ENCODE results near the gene KASH5. TPM values are rescaled to one million over a fixed set of nuclear protein-coding genes. Genes with fewer than 3 reads are reported as not detected.

Gene KASH5
- total and polyA plus RNA-seq, 4 donors = 0.21 to 1.3 (median 0.35) TPM

GRCh38 chr19:49427339-49427738 is 39.3 kb downstream of the KASH5 start:
- DNase-seq (ENCODE audit: low read depth in 4 of 6, low spot score in 6 of 6) = no peak
- peaks cover 32% of the 10 kb centered on the region for H3K4me1 ChIP-seq (ENCODE audit: control insufficient read depth, insufficient read depth, low read length)
- H3K4me3 ChIP-seq (ENCODE audit: low read depth, low read length) = no peak overlapping the region
- 49% methylated on average over 10 of the region's 12 CpGs for WGBS (ENCODE audit: insufficient coverage)
- H3K27ac ChIP-seq (ENCODE audit: low read depth, low read length) = no peak overlapping the region
- peaks cover 99% of the 10 kb centered on the region for H3K27me3 ChIP-seq (ENCODE audit: control insufficient read depth, insufficient read depth, low read length)
- H3K36me3 ChIP-seq (ENCODE audit: control insufficient read depth, insufficient read depth, low read length) = no peaks in the 10 kb centered on the region
- H3K9me3 ChIP-seq (ENCODE audit: control insufficient read depth, insufficient read depth, low read length) = no peaks in the 10 kb centered on the region

- no peak overlapping the region for H3K4me3 ChIP-seq (ENCODE audit: low read depth, low read length)
- H3K9me3 ChIP-seq (ENCODE audit: control insufficient read depth, insufficient read depth, low read length) = no peaks in the 10 kb centered on the region
- H3K36me3 ChIP-seq (ENCODE audit: control insufficient read depth, insufficient read depth, low read length) = no peaks in the 10 kb centered on the region
- H3K27ac ChIP-seq (ENCODE audit: low read depth, low read length) = no peak overlapping the region
- H3K27me3 ChIP-seq (ENCODE audit: control insufficient read depth, insufficient read depth, low read length) = peaks cover 100% of the 10 kb centered on the region
- peak in 1 of 6 donors; percentile 31 for DNase-seq (ENCODE audit: low read depth in 4 of 6, low spot score in 6 of 6)
- WGBS (ENCODE audit: insufficient coverage) = 1% methylated on average over 45 of the region's 45 CpGs
- H3K4me1 ChIP-seq (ENCODE audit: control insufficient read depth, insufficient read depth, low read length) = peaks cover 28% of the 10 kb centered on the region
Measured at GRCh38 chr19:49427855-49428546, 40.0 kb downstream of the KASH5 start.

GRCh38 chr19:49428547-49429451 is 40.8 kb downstream of the KASH5 start:
- no peak overlapping the region for H3K27ac ChIP-seq (ENCODE audit: low read depth, low read length)
- H3K4me1 ChIP-seq (ENCODE audit: control insufficient read depth, insufficient read depth, low read length) = peaks cover 25% of the 10 kb centered on the region
- no peaks in the 10 kb centered on the region for H3K36me3 ChIP-seq (ENCODE audit: control insufficient read depth, insufficient read depth, low read length)
- H3K27me3 ChIP-seq (ENCODE audit: control insufficient read depth, insufficient read depth, low read length) = peaks cover 100% of the 10 kb centered on the region
- H3K9me3 ChIP-seq (ENCODE audit: control insufficient read depth, insufficient read depth, low read length) = no peaks in the 10 kb centered on the region
- no peak for DNase-seq (ENCODE audit: low read depth in 4 of 6, low spot score in 6 of 6)
- WGBS (ENCODE audit: insufficient coverage) = 2% methylated on average over 29 of the region's 29 CpGs
- no peak overlapping the region for H3K4me3 ChIP-seq (ENCODE audit: low read depth, low read length)

- H3K4me1 ChIP-seq (ENCODE audit: control insufficient read depth, insufficient read depth, low read length) = peaks cover 25% of the 10 kb centered on the region
- WGBS (ENCODE audit: insufficient coverage) = 64% methylated on average over 9 of the region's 9 CpGs
- no peak for DNase-seq (ENCODE audit: low read depth in 4 of 6, low spot score in 6 of 6)
- H3K4me3 ChIP-seq (ENCODE audit: low read depth, low read length) = no peak overlapping the region
- no peaks in the 10 kb centered on the region for H3K36me3 ChIP-seq (ENCODE audit: control insufficient read depth, insufficient read depth, low read length)
- no peak overlapping the region for H3K27ac ChIP-seq (ENCODE audit: low read depth, low read length)
- no peaks in the 10 kb centered on the region for H3K9me3 ChIP-seq (ENCODE audit: control insufficient read depth, insufficient read depth, low read length)
- peaks cover 100% of the 10 kb centered on the region for H3K27me3 ChIP-seq (ENCODE audit: control insufficient read depth, insufficient read depth, low read length)
Measured at GRCh38 chr19:49430172-49430677, 42.2 kb downstream of the KASH5 start.

GRCh38 chr19:49430678-49431329 is 42.8 kb downstream of the KASH5 start:
- no peak overlapping the region for H3K4me3 ChIP-seq (ENCODE audit: low read depth, low read length)
- 67% methylated on average over 28 of the region's 28 CpGs for WGBS (ENCODE audit: insufficient coverage)
- H3K27me3 ChIP-seq (ENCODE audit: control insufficient read depth, insufficient read depth, low read length) = peaks cover 100% of the 10 kb centered on the region
- peaks cover 25% of the 10 kb centered on the region for H3K4me1 ChIP-seq (ENCODE audit: control insufficient read depth, insufficient read depth, low read length)
- DNase-seq (ENCODE audit: low read depth in 4 of 6, low spot score in 6 of 6) = no peak
- H3K36me3 ChIP-seq (ENCODE audit: control insufficient read depth, insufficient read depth, low read length) = no peaks in the 10 kb centered on the region
- H3K9me3 ChIP-seq (ENCODE audit: control insufficient read depth, insufficient read depth, low read length) = no peaks in the 10 kb centered on the region
- no peak overlapping the region for H3K27ac ChIP-seq (ENCODE audit: low read depth, low read length)

GRCh38 chr19:49431330-49431749 is 43.3 kb downstream of the KASH5 start:
- H3K27ac ChIP-seq (ENCODE audit: low read depth, low read length) = no peak overlapping the region
- 61% methylated on average over 24 of the region's 29 CpGs for WGBS (ENCODE audit: insufficient coverage)
- H3K4me1 ChIP-seq (ENCODE audit: control insufficient read depth, insufficient read depth, low read length) = peaks cover 26% of the 10 kb centered on the region
- no peak overlapping the region for H3K4me3 ChIP-seq (ENCODE audit: low read depth, low read length)
- no peak for DNase-seq (ENCODE audit: low read depth in 4 of 6, low spot score in 6 of 6)
- H3K9me3 ChIP-seq (ENCODE audit: control insufficient read depth, insufficient read depth, low read length) = no peaks in the 10 kb centered on the region
- no peaks in the 10 kb centered on the region for H3K36me3 ChIP-seq (ENCODE audit: control insufficient read depth, insufficient read depth, low read length)
- peaks cover 100% of the 10 kb centered on the region for H3K27me3 ChIP-seq (ENCODE audit: control insufficient read depth, insufficient read depth, low read length)

- DNase-seq (ENCODE audit: low read depth in 4 of 6, low spot score in 6 of 6) = no peak
- no peak overlapping the region for H3K27ac ChIP-seq (ENCODE audit: low read depth, low read length)
- no peaks in the 10 kb centered on the region for H3K36me3 ChIP-seq (ENCODE audit: control insufficient read depth, insufficient read depth, low read length)
- WGBS (ENCODE audit: insufficient coverage) = 5% methylated on average over 59 of the region's 63 CpGs
- H3K4me3 ChIP-seq (ENCODE audit: low read depth, low read length) = no peak overlapping the region
- H3K27me3 ChIP-seq (ENCODE audit: control insufficient read depth, insufficient read depth, low read length) = peaks cover 100% of the 10 kb centered on the region
- H3K4me1 ChIP-seq (ENCODE audit: control insufficient read depth, insufficient read depth, low read length) = peaks cover 28% of the 10 kb centered on the region
- H3K9me3 ChIP-seq (ENCODE audit: control insufficient read depth, insufficient read depth, low read length) = no peaks in the 10 kb centered on the region
Measured at GRCh38 chr19:49432141-49433073, 44.4 kb downstream of the KASH5 start.

GRCh38 chr19:49433240-49433901 is 45.3 kb downstream of the KASH5 start:
- Histone ChIP-seq H3K36me3 (ENCODE audit: control insufficient read depth, insufficient read depth, low read length) (no peaks in the 10 kb centered on the region), H3K27ac (ENCODE audit: low read depth, low read length) (no peak overlapping the region), H3K9me3 (ENCODE audit: control insufficient read depth, insufficient read depth, low read length) (no peaks in the 10 kb centered on the region), H3K27me3 (ENCODE audit: control insufficient read depth, insufficient read depth, low read length) (peaks cover 100% of the 10 kb centered on the region), H3K4me3 (ENCODE audit: low read depth, low read length) (no peak overlapping the region), H3K4me1 (ENCODE audit: control insufficient read depth, insufficient read depth, low read length) (peaks cover 19% of the 10 kb centered on the region)
- 8% methylated on average over 28 of the region's 31 CpGs for WGBS (ENCODE audit: insufficient coverage)
- DNase-seq (ENCODE audit: low read depth in 4 of 6, low spot score in 6 of 6) = no peak
